Measurements from ENCODE around the gene EEF1G.
"Not testable (repeated sequence)": the region's sequence is repeated elsewhere in the genome, so short reads cannot be mapped to it uniquely, and the experiment has no call there.

Gene EEF1G

GRCh38 chr11:62566247-62566646 lies 7.4 kb downstream of the EEF1G start (continued):
- no peak for TF ChIP-seq PBX3 (CRISPR knock-in tag; IDR thresholded peaks at IDR 0.05)
- TF ChIP-seq ZFP69B (tag by site-specific recombination; IDR thresholded peaks at IDR 0.05) = no peak
- no peak for TF ChIP-seq ELK4 (IDR thresholded peaks at IDR 0.05; ENCODE audit: borderline replicate concordance, low read depth, low read length)

- TF ChIP-seq ZNF18 (tag by site-specific recombination; IDR thresholded peaks at IDR 0.05) (no peak), ZBTB17 (tag by site-specific recombination; IDR thresholded peaks at IDR 0.05) (no peak), ZNF600 (tag by site-specific recombination; IDR thresholded peaks at IDR 0.05) (no peak), ZBTB21 (tag by site-specific recombination; IDR thresholded peaks at IDR 0.05) (no peak), SCRT2 (tag by site-specific recombination; IDR thresholded peaks at IDR 0.05) (no peak), ZNF76 (tag by site-specific recombination; IDR thresholded peaks at IDR 0.05; ENCODE audit: borderline replicate concordance, low read depth) (no peak), ZNF394 (tag by site-specific recombination; IDR thresholded peaks at IDR 0.05; ENCODE audit: borderline replicate concordance) (peak; percentile 34; the same call in 1 of the 2 replicates)
- Histone ChIP-seq H3K4me3 (ENCODE audit: low read depth, low read length) (no peak overlapping the region), H3K4me1 (ENCODE audit: control insufficient read depth, insufficient read depth, low read length) (no peaks in the 10 kb centered on the region), H3K36me3 (ENCODE audit: control insufficient read depth in 2 of 2, insufficient read depth in 1 of 2, low read length in 2 of 2) (peaks cover 37 to 89% of the 10 kb centered on the region in 2 experiments), H3K27ac (ENCODE audit: extremely low read depth, low read depth, low read length) (no peak overlapping the region), H3K9me3 (ENCODE audit: control insufficient read depth, insufficient read depth, low read depth, low read length) (no peaks in the 10 kb centered on the region)
- ChIA-PET POLR2A (interaction anchor here (0.6 to 3.4 kb wide), 9 partner anchors 8 to 291 kb away, joined by 3 to 29 read pairs (median 4); partner anchors contain the start of genes EEF1G, TUT1 and UQCC3), CTCF (interaction anchor here (1.6 to 1.7 kb wide), 2 partner anchors 27 to 141 kb away, joined by 5 to 7 read pairs; partner anchors contain the start of gene TUT1)
Measured at GRCh38 chr11:62565100-62565802, 8.4 kb downstream of the EEF1G start.

- not testable (repeated sequence) for H3K9me3 ChIP-seq (ENCODE audit: control insufficient read depth, insufficient read depth, low read depth, low read length); H3K4me1 ChIP-seq (ENCODE audit: control insufficient read depth, insufficient read depth, low read length); H3K27ac ChIP-seq (ENCODE audit: extremely low read depth, low read depth, low read length); H3K4me3 ChIP-seq (ENCODE audit: low read depth, low read length)
- TF ChIP-seq ZXDB (tag by site-specific recombination; IDR thresholded peaks at IDR 0.05) = 0 out of 2 replicates have a peak, but pooled peaks have one; percentile 29
- POLR2A ChIA-PET = interaction anchor here (0.6 to 3.4 kb wide), 6 partner anchors 8 to 414 kb away, joined by 3 to 29 read pairs (median 4); partner anchors contain the start of genes EEF1G and TUT1
- CTCF ChIA-PET = interaction anchor here (1.1 to 5.2 kb wide), 7 partner anchors 11 to 166 kb away, joined by 5 to 80 read pairs (median 13); partner anchors contain the start of gene EEF1G
- peaks cover 19 to 91% of the 10 kb centered on the region in 2 experiments for H3K36me3 ChIP-seq (ENCODE audit: control insufficient read depth in 2 of 2, insufficient read depth in 1 of 2, low read length in 2 of 2)
Measured at GRCh38 chr11:62561677-62562230, 11.9 kb downstream of the EEF1G start.

GRCh38 chr11:62560566-62561103 lies 13.1 kb downstream of the EEF1G start:
- Histone ChIP-seq H3K4me1 (ENCODE audit: control insufficient read depth, insufficient read depth, low read length) (peaks cover 6% of the 10 kb centered on the region; the same call in 1 of the 2 replicates), H3K36me3 (ENCODE audit: control insufficient read depth in 2 of 2, insufficient read depth in 1 of 2, low read length in 2 of 2) (peaks cover 16 to 82% of the 10 kb centered on the region in 2 experiments), H3K4me3 (ENCODE audit: low read depth, low read length) (no peak overlapping the region), H3K9me3 (ENCODE audit: control insufficient read depth, insufficient read depth, low read depth, low read length) (no peaks in the 10 kb centered on the region), H3K27ac (ENCODE audit: extremely low read depth, low read depth, low read length) (no peak overlapping the region)
- POLR2A ChIA-PET = interaction anchor here (0.6 to 2.5 kb wide), 14 partner anchors 9 to 415 kb away, joined by 3 to 13 read pairs (median 4); partner anchors contain the start of genes AHNAK, EEF1G, GANAB and MTA2
- CTCF ChIA-PET = interaction anchor here (0.5 to 5.2 kb wide), 33 partner anchors 9 to 1029 kb away, joined by 3 to 80 read pairs (median 4); partner anchors contain the start of genes AHNAK, EEF1G, SCGB1A1 and TUT1
- TF ChIP-seq ZNF24 (tag by site-specific recombination; IDR thresholded peaks at IDR 0.05) = no peak
- no peak for TF ChIP-seq ZNF266 (tag by site-specific recombination; IDR thresholded peaks at IDR 0.05; ENCODE audit: low read depth)
- peak; percentile 41; the same call in 1 of the 2 replicates for TF ChIP-seq ZXDB (tag by site-specific recombination; IDR thresholded peaks at IDR 0.05)
- TF ChIP-seq RBAK (tag by site-specific recombination; IDR thresholded peaks at IDR 0.05) = no peak
- no peak for TF ChIP-seq GLI2 (tag by site-specific recombination; IDR thresholded peaks at IDR 0.05; ENCODE audit: borderline replicate concordance, low read depth)
- no peak for TF ChIP-seq ZNF248 (tag by site-specific recombination; IDR thresholded peaks at IDR 0.05)
- peak; percentile 65 for TF ChIP-seq ZNF558 (tag by site-specific recombination; IDR thresholded peaks at IDR 0.05)
- TF ChIP-seq ZNF239 (tag by site-specific recombination; IDR thresholded peaks at IDR 0.05) = no peak
- TF ChIP-seq ZNF654 (tag by site-specific recombination; IDR thresholded peaks at IDR 0.05; ENCODE audit: low read depth) = peak; percentile 72
- TF ChIP-seq MYNN (tag by site-specific recombination; IDR thresholded peaks at IDR 0.05; ENCODE audit: borderline replicate concordance) = no peak
- TF ChIP-seq ZNF521 (tag by site-specific recombination; IDR thresholded peaks at IDR 0.05) = no peak
- no peak for TF ChIP-seq ZNF514 (tag by site-specific recombination; IDR thresholded peaks at IDR 0.05)
- TF ChIP-seq SP3 (tag by site-specific recombination; IDR thresholded peaks at IDR 0.05) = no peak
- peak; percentile 55; the same call in 1 of the 2 replicates for TF ChIP-seq FEZF1 (tag by site-specific recombination; IDR thresholded peaks at IDR 0.05)
- TF ChIP-seq OVOL3 (tag by site-specific recombination; IDR thresholded peaks at IDR 0.05) = no peak
